HG02763 (cell line): ENCODE results near the gene NAXE.
"Not testable (repeated sequence)": the region's sequence is repeated elsewhere in the genome, so short reads cannot be mapped to it uniquely, and the experiment has no call there.

ENCODE experiments used
- ATAC-seq: cut with Tn5 transposase; IDR thresholded peaks from one replicate; pipeline ENCODE4 v1.9.1; 2021; ENCODE audit warnings: mild to moderate bottlenecking, moderate library complexity; ENCODE audit not compliant: unreplicated experiment

NAXE gene

DNA sequence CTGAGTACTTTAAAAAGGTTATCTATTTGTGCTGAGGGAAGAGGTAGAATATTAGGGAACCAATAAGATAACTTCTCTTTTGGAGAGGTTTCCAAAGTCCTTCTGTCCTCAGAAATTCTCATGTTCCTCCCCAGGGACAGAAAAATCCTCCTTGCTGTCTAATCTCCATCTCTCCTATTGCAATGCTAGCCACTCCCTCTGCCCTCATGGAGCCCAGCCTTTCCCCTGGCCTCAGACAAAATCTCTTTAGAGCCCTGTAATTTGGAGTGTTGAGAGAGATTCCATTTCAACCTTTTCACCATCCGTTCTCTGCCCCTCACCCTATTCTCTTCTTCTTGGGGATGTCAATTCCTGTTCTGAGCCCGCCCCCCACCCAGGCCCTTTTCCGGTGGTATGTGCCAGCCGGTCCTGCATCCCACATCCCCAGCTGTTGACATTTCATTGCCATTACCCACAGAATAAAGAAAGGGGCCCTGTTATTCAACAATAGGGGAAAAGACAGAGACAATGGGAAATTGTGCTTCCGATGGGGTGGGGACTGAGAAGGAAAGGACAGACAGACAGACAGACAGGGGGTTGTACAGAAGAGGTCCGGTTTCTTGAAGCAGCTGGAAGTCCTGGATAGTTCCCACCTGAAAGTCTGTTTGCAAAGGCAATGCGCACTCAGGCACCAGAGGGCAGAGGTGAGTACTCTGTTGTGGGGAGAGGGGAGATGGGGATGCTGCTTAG is 27.4 kb downstream of the NAXE start, which contains the start of gene HAPLN2:
Gene HAPLN2, plus strand, starts transcription at position 563 of the 729 bp plus-strand sequence. CDS start 4,076 bp downstream, outside the sequence.
- no peak for ATAC-seq

DNA sequence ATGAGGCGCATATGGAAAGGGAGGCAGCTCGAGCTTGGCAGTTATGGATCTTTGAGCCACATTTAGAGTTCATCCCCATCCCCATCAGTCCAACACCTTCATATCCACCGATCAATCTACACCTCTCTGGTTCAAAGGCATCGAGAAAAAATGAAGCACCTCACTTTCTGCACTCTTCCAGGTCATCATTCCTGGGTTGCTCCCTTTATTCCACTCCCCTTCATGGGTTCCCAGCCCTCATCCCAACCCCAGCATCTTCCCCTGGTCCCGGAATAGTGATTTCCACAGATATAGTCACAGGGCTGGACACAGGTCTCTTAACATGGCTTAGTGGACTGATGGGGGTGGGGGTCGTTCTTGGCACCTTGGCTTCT is 28.0 kb downstream of the NAXE start:
- no peak for ATAC-seq

GRCh38 chr1:156622581-156623297 is 31.2 kb downstream of the NAXE start:
- no peak for ATAC-seq

DNA sequence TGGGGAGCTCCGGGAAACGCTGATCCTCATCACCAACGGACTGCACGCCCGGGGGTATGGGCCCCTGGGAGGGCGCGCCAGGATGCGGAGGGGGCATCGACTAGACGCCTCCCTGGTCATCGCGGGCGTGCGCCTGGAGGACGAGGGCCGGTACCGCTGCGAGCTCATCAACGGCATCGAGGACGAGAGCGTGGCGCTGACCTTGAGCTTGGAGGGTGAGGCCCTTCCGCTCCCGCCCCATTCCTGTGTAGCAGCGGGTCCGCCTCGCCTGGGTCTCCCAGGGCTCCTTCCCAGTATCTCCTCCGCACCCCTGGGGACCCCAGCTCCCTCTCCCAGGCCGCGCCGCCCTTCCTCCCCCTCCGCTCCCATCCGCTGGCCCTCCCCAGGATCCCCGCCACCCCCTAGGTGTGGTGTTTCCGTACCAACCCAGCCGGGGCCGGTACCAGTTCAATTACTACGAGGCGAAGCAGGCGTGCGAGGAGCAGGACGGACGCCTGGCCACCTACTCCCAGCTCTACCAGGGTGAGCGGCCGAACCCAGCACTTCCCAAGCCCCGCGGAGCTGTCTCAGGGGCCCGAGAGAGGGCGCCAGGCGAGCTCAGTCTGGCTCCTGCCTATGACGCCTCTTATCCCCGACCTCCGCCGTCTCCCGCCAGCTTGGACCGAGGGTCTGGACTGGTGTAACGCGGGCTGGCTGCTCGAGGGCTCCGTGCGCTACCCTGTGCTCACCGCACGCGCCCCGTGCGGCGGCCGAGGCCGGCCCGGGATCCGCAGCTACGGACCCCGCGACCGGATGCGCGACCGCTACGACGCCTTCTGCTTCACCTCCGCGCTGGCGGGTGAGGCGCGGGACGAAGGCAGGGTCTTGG is 32.6 kb downstream of the NAXE start:
- no peak for ATAC-seq

DNA sequence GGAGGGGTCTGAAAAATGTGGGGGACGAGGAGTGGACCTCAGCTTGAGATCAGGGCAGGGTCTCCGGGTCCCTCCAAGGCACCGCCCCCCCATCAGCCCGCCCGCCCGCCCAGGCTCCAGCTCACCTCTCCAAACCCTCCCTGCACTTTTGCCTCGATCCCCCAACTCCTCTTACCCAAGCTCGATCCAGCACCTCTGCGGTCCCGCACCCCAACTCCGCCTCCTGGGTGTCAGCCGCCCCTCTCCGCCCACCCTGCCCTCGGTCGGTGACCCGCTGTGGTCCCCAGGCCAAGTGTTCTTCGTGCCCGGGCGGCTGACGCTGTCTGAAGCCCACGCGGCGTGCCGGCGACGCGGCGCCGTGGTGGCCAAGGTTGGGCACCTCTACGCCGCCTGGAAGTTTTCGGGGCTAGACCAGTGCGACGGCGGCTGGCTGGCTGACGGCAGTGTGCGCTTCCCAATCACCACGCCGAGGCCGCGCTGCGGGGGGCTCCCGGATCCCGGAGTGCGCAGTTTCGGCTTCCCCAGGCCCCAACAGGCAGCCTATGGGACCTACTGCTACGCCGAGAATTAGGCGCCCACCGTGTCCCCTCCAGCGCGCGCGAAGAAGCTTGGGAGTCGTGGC is 33.3 kb downstream of the NAXE start:
- ATAC-seq: no peak

GRCh38 chr1:156625436-156626078 is 34.0 kb downstream of the NAXE start:
- no peak for ATAC-seq

GRCh38 chr1:156626079-156626438 is 34.5 kb downstream of the NAXE start:
- ATAC-seq: no peak

DNA sequence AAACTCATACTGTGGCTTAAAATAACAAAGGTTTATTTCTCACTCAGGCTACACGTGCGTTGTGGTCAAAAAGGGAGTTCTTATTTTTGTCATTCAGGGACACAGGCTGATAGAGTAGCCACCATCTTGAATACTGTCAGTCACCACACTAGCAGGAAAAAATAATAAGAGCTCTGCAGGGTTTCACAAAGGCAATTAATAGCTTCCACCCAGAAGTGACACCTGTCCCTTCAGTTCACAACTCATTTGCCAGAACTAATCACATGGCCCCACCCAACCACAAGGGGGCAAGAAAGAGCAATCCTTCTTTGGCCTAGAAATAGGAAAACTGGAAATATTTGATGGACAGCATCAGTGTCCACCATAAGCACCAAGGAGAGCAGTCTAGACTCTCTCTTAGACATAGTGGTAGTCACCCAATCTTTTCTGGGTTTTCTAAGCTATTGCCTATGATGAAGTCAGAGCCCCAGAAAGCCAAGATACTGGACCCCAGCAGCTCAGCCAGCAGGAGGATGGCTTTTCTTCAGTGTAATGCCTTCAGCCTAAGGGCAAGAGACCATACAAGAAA is 35.8 kb downstream of the NAXE start:
- ATAC-seq: no peak

DNA sequence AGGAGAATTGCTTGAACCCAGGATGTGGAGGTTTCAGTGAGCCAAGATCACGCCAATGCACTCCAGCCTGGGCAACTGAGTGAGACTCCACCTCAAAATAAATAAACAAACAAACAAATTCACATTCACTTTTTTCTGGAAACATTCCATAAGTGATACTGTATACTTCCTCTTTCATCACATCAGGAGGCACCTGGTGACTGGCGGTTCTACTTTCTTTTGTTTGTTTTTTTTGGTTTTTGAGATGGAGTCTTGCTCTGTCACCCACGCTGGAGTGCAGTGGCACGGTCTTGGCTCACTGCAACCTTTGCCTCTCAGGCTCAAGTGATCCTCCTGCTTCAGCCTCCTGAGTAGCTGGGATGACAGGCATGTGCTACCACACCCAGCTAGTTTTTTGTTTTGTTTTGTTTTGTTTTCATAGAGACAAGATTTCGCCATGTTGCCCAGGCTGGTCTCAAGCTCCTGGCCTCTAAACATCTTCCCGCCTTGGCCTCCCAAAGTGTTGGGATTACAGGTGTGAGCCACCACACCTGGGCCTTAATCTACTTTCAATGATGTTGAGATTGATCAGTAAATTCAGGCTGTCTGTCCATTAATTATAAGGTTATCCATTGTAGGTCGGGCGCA is 38.4 kb downstream of the NAXE start:
- ATAC-seq: no peak

- ATAC-seq: not testable (repeated sequence)
Observed at GRCh38 chr1:156631152-156631551, 39.6 kb downstream of the NAXE start.

DNA sequence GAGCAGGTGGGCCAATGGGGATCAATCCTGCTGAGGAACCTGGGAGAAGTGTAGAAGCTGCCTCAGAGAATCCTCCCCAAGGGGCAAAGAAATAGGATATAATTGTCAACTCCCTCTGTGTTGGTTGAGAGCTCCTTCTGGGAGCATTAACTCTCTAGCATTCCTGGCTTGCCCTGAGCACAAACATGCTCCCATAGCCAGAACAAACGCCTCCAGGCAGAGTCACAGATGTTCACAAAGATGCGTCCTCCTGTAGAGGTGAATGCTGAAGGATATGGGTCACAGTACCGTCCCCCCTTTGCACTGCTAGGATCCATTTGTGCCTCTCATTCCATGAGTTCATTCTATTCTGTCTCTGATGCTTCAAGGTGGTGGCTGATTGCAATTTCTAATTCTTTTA is 40.8 kb downstream of the NAXE start:
- no peak for ATAC-seq

DNA sequence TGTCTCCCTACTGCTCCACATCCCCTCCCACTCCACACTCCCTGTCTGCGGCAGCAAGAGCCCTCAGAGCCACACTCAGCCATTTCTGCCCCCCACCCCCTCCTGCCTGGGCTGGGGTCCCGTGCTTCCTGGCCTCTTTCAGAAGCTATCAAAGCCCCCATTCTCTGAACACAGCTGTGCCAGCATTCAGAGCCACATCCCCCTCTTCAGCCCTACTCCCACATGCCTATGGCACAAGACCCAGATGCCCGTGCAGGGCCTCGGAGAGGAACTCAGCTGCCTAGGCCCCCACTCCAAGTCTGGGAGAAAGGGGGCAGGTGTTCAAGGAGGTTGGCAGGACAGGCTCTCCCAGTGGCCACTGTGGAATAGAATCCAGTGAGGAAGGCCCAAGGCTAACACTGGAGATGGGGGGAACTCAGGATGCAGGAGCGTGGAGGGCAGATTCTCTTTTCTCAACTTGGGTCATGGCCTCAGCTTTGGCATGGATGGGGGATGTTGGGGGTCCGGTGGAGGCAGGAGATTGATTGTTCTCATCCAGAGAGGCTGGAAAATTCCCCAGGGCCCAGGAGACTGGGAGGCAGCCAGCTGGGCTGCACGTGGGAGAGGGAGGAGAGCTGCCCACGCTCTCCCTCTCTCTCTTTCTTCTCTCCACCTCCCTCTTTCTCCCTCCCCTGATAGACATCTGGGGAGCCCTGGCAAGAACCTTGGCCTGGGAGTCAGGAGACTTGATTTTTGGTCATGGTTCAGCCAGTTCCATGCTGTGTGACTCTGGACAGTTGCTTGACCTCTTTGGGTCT is 46.8 kb downstream of the NAXE start:
- no peak for ATAC-seq

DNA sequence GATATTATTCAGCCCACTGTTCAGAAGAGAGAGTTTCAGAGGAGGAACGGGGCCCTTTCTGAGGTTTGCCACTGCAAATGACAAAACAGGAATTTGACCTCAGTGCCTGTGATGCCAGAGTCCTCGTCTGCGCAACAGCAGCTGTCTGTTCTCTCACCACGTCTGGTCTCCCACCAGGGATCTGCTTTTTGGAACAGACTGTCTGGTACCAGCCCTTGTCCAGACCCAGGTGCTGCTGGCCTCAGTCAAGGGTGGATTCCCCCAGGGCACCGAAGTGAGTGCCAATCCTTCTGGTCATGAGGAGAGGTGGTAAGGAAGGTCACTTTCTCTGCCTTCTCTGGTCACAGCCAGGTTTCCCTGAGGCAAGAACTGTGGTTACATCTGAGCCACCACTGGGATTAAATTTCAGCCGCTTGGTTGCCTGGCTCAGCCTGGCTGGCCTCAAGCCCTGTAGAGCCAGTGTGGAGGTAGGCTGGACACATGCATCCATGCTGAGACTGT is 48.1 kb downstream of the NAXE start:
- no peak for ATAC-seq

DNA sequence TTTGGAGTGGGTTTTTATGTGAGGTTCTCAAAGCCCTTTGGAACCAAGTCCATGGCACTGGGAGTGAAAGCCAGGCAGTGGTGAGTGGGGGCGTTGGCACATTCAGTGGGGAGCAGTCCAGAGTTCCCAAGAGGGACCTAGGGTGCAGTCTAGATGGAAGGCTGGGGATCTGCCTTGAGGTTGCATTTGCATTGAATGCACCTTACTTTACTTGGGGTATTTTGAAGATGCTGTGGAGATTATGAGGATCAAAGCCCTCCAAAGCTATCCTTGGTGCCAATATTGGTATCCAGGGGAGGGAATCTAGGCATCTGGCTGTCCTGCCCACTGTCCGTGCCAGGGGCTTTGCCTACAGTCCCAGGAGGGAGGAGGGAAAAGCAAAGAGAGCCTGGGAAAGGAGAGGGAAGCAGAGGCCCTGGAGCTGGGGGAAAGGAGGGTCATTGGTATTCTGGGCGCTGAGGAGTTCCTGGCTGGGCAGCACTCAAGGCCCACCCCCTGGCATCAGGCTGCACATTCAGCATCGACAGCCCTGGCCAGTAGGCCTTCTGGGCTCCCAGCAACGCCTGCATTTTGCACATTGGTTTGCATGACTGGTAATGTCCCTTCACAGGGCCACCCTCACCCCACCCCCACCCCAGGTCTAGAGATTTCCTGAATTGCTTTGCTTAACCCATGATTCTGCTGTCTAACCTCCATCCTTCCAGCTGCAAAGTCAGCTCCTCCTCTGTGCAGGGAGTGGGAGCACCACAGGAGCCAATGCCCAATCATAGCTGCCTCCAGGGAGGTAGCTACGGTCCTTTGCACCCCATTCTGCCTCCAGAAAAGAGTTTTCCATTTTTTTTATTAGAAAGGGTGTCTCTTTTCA is 49.5 kb downstream of the NAXE start:
- no peak for ATAC-seq

DNA sequence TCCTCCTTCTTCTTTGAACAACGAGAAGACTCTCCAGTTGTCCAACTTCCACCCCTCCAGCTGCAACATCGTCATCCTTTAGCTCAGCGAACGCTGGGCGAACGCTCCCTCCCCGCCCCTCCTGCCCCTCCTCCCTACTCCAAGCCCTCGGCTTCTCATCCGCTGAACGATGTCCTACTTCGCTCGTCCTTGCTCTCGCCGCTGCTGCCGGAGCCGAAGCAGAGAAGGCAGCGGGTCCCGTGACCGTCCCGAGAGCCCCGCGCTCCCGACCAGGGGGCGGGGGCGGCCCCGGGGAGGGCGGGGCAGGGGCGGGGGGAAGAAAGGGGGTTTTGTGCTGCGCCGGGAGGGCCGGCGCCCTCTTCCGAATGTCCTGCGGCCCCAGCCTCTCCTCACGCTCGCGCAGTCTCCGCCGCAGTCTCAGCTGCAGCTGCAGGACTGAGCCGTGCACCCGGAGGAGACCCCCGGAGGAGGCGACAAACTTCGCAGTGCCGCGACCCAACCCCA is 50.2 kb downstream of the NAXE start, which contains the start of gene BCAN:
Gene BCAN, plus strand, starts transcription at position 357 of the 504 bp plus-strand sequence. CDS start 3,938 bp downstream, outside the sequence.
- no peak for ATAC-seq

DNA sequence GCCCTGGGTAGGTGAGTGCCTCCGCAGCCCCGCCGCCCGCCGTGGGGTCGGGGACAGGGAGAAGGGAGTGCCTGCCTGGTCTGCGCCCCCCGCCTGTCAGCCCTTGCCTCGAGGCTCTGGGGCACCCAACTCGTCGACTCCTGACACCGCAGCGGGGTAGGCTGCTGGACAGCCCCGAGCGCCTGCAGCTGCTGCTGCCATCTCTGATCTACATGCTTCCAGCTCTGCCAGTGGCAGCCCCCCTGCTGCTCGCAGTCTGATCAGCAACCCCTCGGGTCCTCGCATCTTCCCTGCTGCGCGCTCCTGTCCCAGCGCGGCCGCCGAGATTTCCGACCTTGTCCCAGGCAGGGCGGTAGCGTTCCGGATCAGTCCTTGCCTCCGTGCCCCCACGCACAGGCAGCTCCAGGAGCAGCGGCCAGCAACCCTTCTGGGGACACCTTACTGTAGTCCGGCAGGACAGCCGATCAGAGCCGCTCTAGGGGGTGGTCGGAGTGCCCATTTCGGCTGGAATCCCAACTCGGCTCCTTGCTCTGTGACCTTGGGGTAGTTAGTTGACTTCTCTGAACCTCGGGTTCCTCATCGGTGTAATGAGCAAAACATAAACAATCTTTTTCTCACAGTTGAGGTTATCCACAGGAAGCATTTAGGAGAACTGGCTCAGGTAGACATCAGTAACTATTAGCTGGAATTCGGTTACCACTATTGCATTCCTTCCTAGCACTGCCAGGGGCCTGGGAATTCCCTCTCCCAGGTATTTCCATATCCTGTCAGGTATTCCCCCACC is 50.9 kb downstream of the NAXE start:
- no peak for ATAC-seq
